K562 (cell line): ENCODE measurements around the gene HMCN1. TPM values are rescaled to one million over a fixed set of nuclear protein-coding genes. Genes with fewer than 3 reads are reported as not detected.

Experiments used
- ARNT ChIP-seq, 2 experiments: fragments of 450-650 bp; IDR thresholded peaks; 2 replicates each; pipeline ENCODE4 v1.6.1; 2016; ENCODE audit warnings: mild to moderate bottlenecking in 1 of 2
- CAMTA2 ChIP-seq: fragments of 250-450 bp; sonication (Bioruptor Pico); conservative IDR thresholded peaks from 2 replicates; pipeline ENCODE4 v1.5.1; 2022
- DMBX1 ChIP-seq: fragments of 250-450 bp; sonication (Bioruptor Pico); IDR thresholded peaks from 2 replicates; pipeline ENCODE4 v1.8.0; 2022; ENCODE audit warnings: inconsistent platforms, mild to moderate bottlenecking, moderate library complexity, borderline replicate concordance
- GABPA ChIP-seq: fragments of 200-800 bp; sonication (Bioruptor generic); conservative IDR thresholded peaks from 2 replicates; pipeline ENCODE4 v1.6.1; 2016; ENCODE audit warnings: low read depth, missing genetic modification characterization, missing compliant biosample characterization
- HDAC2 ChIP-seq: fragments of 450-650 bp; IDR thresholded peaks from 2 replicates; pipeline ENCODE4 v1.6.1; 2016; ENCODE audit warnings: mild to moderate bottlenecking
- HMG20B ChIP-seq: fragments of 250-450 bp; sonication (Bioruptor Pico); IDR thresholded peaks from 2 replicates; pipeline ENCODE4 v1.5.0; 2021; ENCODE audit warnings: mild to moderate bottlenecking
- JUNB ChIP-seq: fragments of 450-650 bp; formaldehyde crosslinking; conservative IDR thresholded peaks from 2 replicates; pipeline ENCODE4 v1.4.0; 2020; ENCODE audit warnings: mild to moderate bottlenecking
- MYC ChIP-seq, 2 experiments: fragments of 250-450 bp in 1 of 2; sonication (Bioruptor Pico) in 1 of 2; IDR thresholded peaks; 2 replicates each; pipeline versions ENCODE4 v1.5.1 to v1.6.1; 2012 to 2021; ENCODE audit warnings: low read depth in 2 of 2, borderline replicate concordance in 1 of 2, improper control_type of control experiment in 1 of 2, low read length in 1 of 2, mild to moderate bottlenecking in 1 of 2, moderate library complexity in 1 of 2
- PML ChIP-seq: IDR thresholded peaks from 2 replicates; pipeline ENCODE4 v1.6.1; 2012; ENCODE audit warnings: low read length, inconsistent platforms
- RBFOX2 ChIP-seq: fragments of 200-400 bp; formaldehyde crosslinking; IDR thresholded peaks from 2 replicates; pipeline ENCODE4 v1.6.1; 2017; ENCODE audit warnings: low read depth, mild to moderate bottlenecking, low read length, moderate library complexity
- SMARCE1 ChIP-seq: fragments of 450-650 bp; IDR thresholded peaks from 2 replicates; pipeline ENCODE4 v1.7.1; 2016; ENCODE audit warnings: mild to moderate bottlenecking
- TAF9B ChIP-seq: fragments of 450-650 bp; IDR thresholded peaks from 2 replicates; pipeline ENCODE4 v1.6.1; 2018; ENCODE audit warnings: mild to moderate bottlenecking; ENCODE audit not compliant: partially characterized antibody
- TEAD4 ChIP-seq, 2 experiments: sonication (generic) in 1 of 2; formaldehyde crosslinking in 1 of 2; IDR thresholded peaks; 2 replicates each; pipeline versions ENCODE4 v1.6.1 to v1.8.0; 2012 to 2022; ENCODE audit warnings: borderline replicate concordance in 1 of 2, inconsistent platforms in 1 of 2, low read length in 1 of 2, mild to moderate bottlenecking in 1 of 2, missing genetic modification reagents in 1 of 2
- ZBTB9 ChIP-seq: fragments of 450-650 bp; formaldehyde crosslinking; IDR thresholded peaks from 2 replicates; pipeline ENCODE4 v1.4.0; 2020; ENCODE audit warnings: mild to moderate bottlenecking, moderate library complexity
- ZNF239 ChIP-seq: fragments of 250-450 bp; sonication (Bioruptor Pico); IDR thresholded peaks from 2 replicates; pipeline ENCODE4 v1.4.0; 2020; ENCODE audit warnings: mild to moderate bottlenecking
- ZNF24 ChIP-seq: fragments of 450-650 bp; IDR thresholded peaks from 2 replicates; pipeline ENCODE4 v1.6.1; 2016
- ZNF445 ChIP-seq: fragments of 250-450 bp; sonication (Bioruptor Pico); IDR thresholded peaks from 2 replicates; pipeline ENCODE4 v1.4.0; 2020; ENCODE audit warnings: low read depth, mild to moderate bottlenecking, moderate library complexity
- ZNF589 ChIP-seq: fragments of 200-800 bp; sonication (Bioruptor generic); IDR thresholded peaks from 2 replicates; pipeline ENCODE4 v1.6.1; 2016; ENCODE audit warnings: low read depth, missing genetic modification characterization, missing compliant biosample characterization
- ZNF592 ChIP-seq: fragments of 450-650 bp; IDR thresholded peaks from 2 replicates; pipeline ENCODE4 v1.6.1; 2017; ENCODE audit warnings: antibody characterized with exemption, mild to moderate bottlenecking
- ZSCAN29 ChIP-seq: fragments of 450-650 bp; IDR thresholded peaks from 2 replicates; pipeline ENCODE4 v1.6.1; 2017
- ZSCAN32 ChIP-seq: fragments of 450-650 bp; formaldehyde crosslinking; IDR thresholded peaks from 2 replicates; pipeline ENCODE4 v1.4.0; 2020; ENCODE audit warnings: mild to moderate bottlenecking, moderate library complexity
- polyA plus RNA-seq, 8 experiments: library from polyadenylated mRNA; depleted of rRNA in 4 of 8; stranded (reverse) in 5 of 8; unstranded in 3 of 8; fragments of >200 nt; fragmentation: Nextera tagmentation in 2 of 8; fragmentation: Illumina TruSeq in 1 of 8; extraction: Ambion mirVana in 2 of 8; extraction: Trizol in 1 of 8; gene quantifications; 2 replicates each; pipeline versions ENCODE4 v1.2.1 to v1.2.3, GENCODE V29; 2011 to 2014; ENCODE audit warnings: inconsistent platforms in 1 of 8, missing spikeins in 1 of 8
- total RNA-seq, 7 experiments: library from RNA; depleted of rRNA in 6 of 7; stranded (reverse); fragments of >200 nt in 6 of 7; fragmentation: Illumina TruSeq in 2 of 7; extraction: Trizol in 2 of 7; gene quantifications; 2 replicates each; pipeline versions ENCODE4 v1.2.1 to v1.2.3, GENCODE V29; 2011 to 2021; ENCODE audit warnings: low replicate concordance in 1 of 7

Gene HMCN1
- total and polyA plus RNA-seq, 9 of the 15 experiments (the other 6 are each of a cell fraction or from before 2014, with no cell fraction given) = 0.07 to 0.36 (median 0.21) TPM

- peak; percentile 68 for TF ChIP-seq ZNF592
- no peak for TF ChIP-seq JUNB (CRISPR knock-in tag)
- TF ChIP-seq ZNF239 (CRISPR knock-in tag) = peak; percentile 65; the same call in 1 of the 2 replicates
- peak; percentile 61 to 73; a peak in 2 of 4 replicates for TF ChIP-seq ARNT (IDR thresholded peaks at IDR 0.05)
- TF ChIP-seq TEAD4 (IDR thresholded peaks at IDR 0.05; ENCODE audit: low read length) = peak; percentile 91
- no peak for TF ChIP-seq TEAD4 (CRISPR knock-in tag; IDR thresholded peaks at IDR 0.05; ENCODE audit: borderline replicate concordance)
- TF ChIP-seq TAF9B = peak; percentile 87
- TF ChIP-seq RBFOX2 = no peak
- peak; percentile 33; the same call in 1 of the 2 replicates for TF ChIP-seq ZNF24
- peak; percentile 87 for TF ChIP-seq DMBX1 (CRISPR knock-in tag)
- 0 out of 2 replicates have a peak, but pooled peaks have one; percentile 61 for TF ChIP-seq ZNF445
- peak; percentile 80; the same call in 1 of the 2 replicates for TF ChIP-seq ZBTB9
- peak; percentile 60 for TF ChIP-seq HDAC2
- TF ChIP-seq PML = 0 out of 2 replicates have a peak, but pooled peaks have one; percentile 60
- peak; percentile 93 for TF ChIP-seq ZNF589 (CRISPR knock-in tag)
- TF ChIP-seq GABPA (tag) = peak; percentile 92
- TF ChIP-seq MYC (IDR thresholded peaks at IDR 0.05; ENCODE audit: low read depth, low read length) = peak; percentile 87
- no peak for TF ChIP-seq MYC (CRISPR knock-in tag; IDR thresholded peaks at IDR 0.05; ENCODE audit: borderline replicate concordance, low read depth)
- TF ChIP-seq ZSCAN29 = no peak
- no peak for TF ChIP-seq CAMTA2 (CRISPR knock-in tag)
- no peak for TF ChIP-seq ZSCAN32 (CRISPR knock-in tag)
- TF ChIP-seq SMARCE1 = peak; percentile 82
- no peak for TF ChIP-seq HMG20B (CRISPR knock-in tag)
These were observed 348.2 kb downstream of the HMCN1 start (continued) for GRCh38 chr1:186082235-186082937.
